ENCODE data around the gene STK24.

DNA sequence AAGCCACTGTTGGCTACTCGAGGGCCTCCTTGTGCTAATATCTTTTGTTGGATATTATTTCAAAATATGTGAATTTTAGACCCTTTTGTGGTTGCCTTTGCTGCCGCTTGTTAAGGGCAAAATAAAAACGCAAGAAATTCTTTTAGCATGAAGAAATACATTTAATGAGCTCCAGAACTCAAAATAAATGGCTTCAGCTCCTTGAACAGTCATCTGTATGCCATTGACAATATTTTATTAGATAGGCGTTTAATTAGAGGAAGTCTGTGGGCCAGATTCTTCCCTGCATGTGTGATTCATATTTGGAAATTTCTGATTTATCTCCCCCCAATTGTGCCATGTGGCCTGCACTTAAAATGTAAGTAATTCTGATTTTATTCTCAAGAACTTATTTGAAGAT lies 177.2 kb downstream of the STK24 start:
- TF ChIP-seq CTCF (IDR thresholded peaks at IDR 0.05; ENCODE audit: low read depth, low read length, poor library complexity, severe bottlenecking) = no peak
- no peak for TF ChIP-seq EZH2phosphoT487 (IDR thresholded peaks at IDR 0.05; ENCODE audit: borderline replicate concordance, low read length)
